ENCODE data around the gene NACC2. TPM values are rescaled to one million over a fixed set of nuclear protein-coding genes. Genes with fewer than 3 reads are reported as not detected.

The NACC2 gene
- polyA plus RNA-seq, 3 donors, result 8.1 to 32.4 (median 8.7) TPM

- intact Hi-C loops (cut with micrococcal nuclease), result no loop called here
- H2AFZ ChIP-seq (ENCODE audit: insufficient read depth, low read depth, low read length, poor library complexity, severe bottlenecking), result no peak overlapping the region
- no peaks in the 10 kb centered on the region for H3K9me3 ChIP-seq (replicated peaks in 1 of 2; ENCODE audit: control insufficient read depth in 1 of 2, insufficient read depth in 1 of 2, low read length in 2 of 2)
- H3K4me1 ChIP-seq (ENCODE audit: control insufficient read depth in 1 of 2, insufficient read depth in 2 of 2, low read length in 2 of 2), result peaks cover 37 to 54% of the 10 kb centered on the region in 2 donors
- H4K20me1 ChIP-seq (ENCODE audit: insufficient read depth, low read length), result peaks cover 31% of the 10 kb centered on the region
- H3K4me3 Mint-ChIP-seq, result no peak overlapping the region
- no peak for TF ChIP-seq CTCF (IDR thresholded peaks at IDR 0.05)
- H3K27ac Mint-ChIP-seq, result no peak overlapping the region
- no peak overlapping the region for H3K4me2 ChIP-seq (replicated peaks; ENCODE audit: extremely low read depth, low read length, poor library complexity, severe bottlenecking)
- H3K27me3 Mint-ChIP-seq (ENCODE audit: low read depth in 3 of 3), result peaks cover 12 to 20% (median 14%) of the 10 kb centered on the region in 3 donors
- H3K9ac ChIP-seq (ENCODE audit: insufficient read depth, low read length, poor library complexity, severe bottlenecking), result no peak overlapping the region
- WGBS (ENCODE audit: insufficient coverage), result 85% methylated on average over 12 of the region's 16 CpGs
- H3K79me2 ChIP-seq (ENCODE audit: insufficient read depth, low read length), result peaks cover 19% of the 10 kb centered on the region
- H3K9me3 Mint-ChIP-seq, result peaks cover 0 to 7% (median 0%) of the 10 kb centered on the region in 7 donors
- H3K36me3 Mint-ChIP-seq, result peaks cover 25 to 35% of the 10 kb centered on the region in 2 donors
- peaks cover 54% of the 10 kb centered on the region for H3K4me1 Mint-ChIP-seq
- H3K27me3 ChIP-seq (ENCODE audit: control insufficient read depth in 2 of 2, insufficient read depth in 2 of 2, low read length in 2 of 2), result peaks cover 0 to 17% of the 10 kb centered on the region in 2 donors
- no peak overlapping the region for H3K4me3 ChIP-seq (replicated peaks in 1 of 3; ENCODE audit: low read depth in 2 of 3, low read length in 3 of 3)
- H3K27ac ChIP-seq (ENCODE audit: low read depth in 1 of 2, low read length in 2 of 2), result no peak overlapping the region
- peaks cover 21 to 32% of the 10 kb centered on the region in 2 donors for H3K36me3 ChIP-seq (replicated peaks in 1 of 2; ENCODE audit: control insufficient read depth in 1 of 2, insufficient read depth in 2 of 2, low read length in 2 of 2)
- no peak for DNase-seq
Observed at GRCh38 chr9:136111910-136112309, 16.8 kb upstream of the NACC2 start.

- H3K4me1 ChIP-seq (ENCODE audit: control insufficient read depth in 1 of 2, insufficient read depth in 2 of 2, low read length in 2 of 2), result peaks cover 40 to 57% of the 10 kb centered on the region in 2 donors
- peaks cover 12% of the 10 kb centered on the region for H3K79me2 ChIP-seq (ENCODE audit: insufficient read depth, low read length)
- peaks cover 0 to 7% (median 0%) of the 10 kb centered on the region in 7 donors for H3K9me3 Mint-ChIP-seq
- intact Hi-C loops (cut with micrococcal nuclease), result no loop called here
- peaks cover 58% of the 10 kb centered on the region for H3K4me1 Mint-ChIP-seq
- no peak overlapping the region for H2AFZ ChIP-seq (ENCODE audit: insufficient read depth, low read depth, low read length, poor library complexity, severe bottlenecking)
- peaks cover 21 to 30% of the 10 kb centered on the region in 2 donors for H3K36me3 Mint-ChIP-seq
- peak overlapping the region in 1 of 3 experiments; percentile 71 for H3K4me3 ChIP-seq (replicated peaks in 1 of 3; ENCODE audit: low read depth in 2 of 3, low read length in 3 of 3)
- peaks cover 24% of the 10 kb centered on the region for H4K20me1 ChIP-seq (ENCODE audit: insufficient read depth, low read length)
- no peak for DNase-seq
- H3K9ac ChIP-seq (ENCODE audit: insufficient read depth, low read length, poor library complexity, severe bottlenecking), result no peak overlapping the region
- peaks cover 16 to 26% (median 21%) of the 10 kb centered on the region in 3 donors for H3K27me3 Mint-ChIP-seq (ENCODE audit: low read depth in 3 of 3)
- H3K27ac Mint-ChIP-seq, result no peak overlapping the region
- WGBS (ENCODE audit: insufficient coverage), result 89% methylated on average over 19 of the region's 22 CpGs
- H3K36me3 ChIP-seq (replicated peaks in 1 of 2; ENCODE audit: control insufficient read depth in 1 of 2, insufficient read depth in 2 of 2, low read length in 2 of 2), result peaks cover 18 to 25% of the 10 kb centered on the region in 2 donors
- no peak overlapping the region for H3K27ac ChIP-seq (ENCODE audit: low read depth in 1 of 2, low read length in 2 of 2)
- H3K4me3 Mint-ChIP-seq, result peak overlapping the region in 1 of 2 donors; percentile 15
- H3K27me3 ChIP-seq (ENCODE audit: control insufficient read depth in 2 of 2, insufficient read depth in 2 of 2, low read length in 2 of 2), result peaks cover 0 to 20% of the 10 kb centered on the region in 2 donors
- no peak for TF ChIP-seq CTCF (IDR thresholded peaks at IDR 0.05)
- H3K9me3 ChIP-seq (replicated peaks in 1 of 2; ENCODE audit: control insufficient read depth in 1 of 2, insufficient read depth in 1 of 2, low read length in 2 of 2), result no peaks in the 10 kb centered on the region
- H3K4me2 ChIP-seq (replicated peaks; ENCODE audit: extremely low read depth, low read length, poor library complexity, severe bottlenecking), result no peak overlapping the region
Observed at GRCh38 chr9:136111190-136111589, 16.1 kb upstream of the NACC2 start.

All from CD14-positive monocyte (primary cell).